Activated effector memory CD4-positive, alpha-beta T cell treated with anti-CD3 and anti-CD28 coated beads, Interleukin-2, amount 50 U/mL, for 16 hours (primary cell): Measurements from ENCODE around the gene MFSD6L.

Experiments
- DNase-seq: peaks from one replicate; pipeline ENCODE4 v3.0.0-alpha.2; 2020

The MFSD6L gene

DNA sequence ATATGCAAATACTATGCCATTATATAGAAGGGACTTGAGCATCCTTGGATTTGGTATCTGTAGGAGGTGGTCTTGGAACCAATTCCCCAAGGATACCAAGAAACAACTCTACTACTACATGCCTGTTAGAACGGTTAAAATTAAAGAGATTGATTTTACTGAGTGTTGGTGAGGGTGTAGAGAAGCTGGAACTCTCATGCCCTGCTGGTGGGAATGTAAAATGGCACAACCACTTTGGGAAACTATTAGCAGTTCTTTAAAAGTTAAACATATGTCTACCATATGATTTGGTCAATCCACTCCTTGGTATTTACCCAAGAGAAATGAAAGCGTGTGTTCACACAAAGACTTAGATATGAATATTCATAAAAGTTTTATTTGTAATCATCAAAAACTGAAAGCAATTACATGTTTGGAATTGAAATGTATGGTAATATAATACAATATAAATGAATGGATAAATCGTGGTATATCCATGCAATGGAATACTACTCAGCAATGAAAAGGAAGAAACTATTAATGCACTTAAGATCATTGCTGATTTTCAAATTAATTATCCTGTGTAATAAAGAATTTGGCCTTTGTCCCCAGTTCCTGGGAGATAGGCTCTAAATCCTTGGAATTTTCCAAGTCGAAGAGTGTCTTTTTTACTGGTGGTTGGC lies 7.8 kb downstream of the MFSD6L start:
- no peak for DNase-seq

- no peak for DNase-seq
These were observed 9.4 kb downstream of the MFSD6L start for GRCh38 chr17:8789743-8790142.

DNA sequence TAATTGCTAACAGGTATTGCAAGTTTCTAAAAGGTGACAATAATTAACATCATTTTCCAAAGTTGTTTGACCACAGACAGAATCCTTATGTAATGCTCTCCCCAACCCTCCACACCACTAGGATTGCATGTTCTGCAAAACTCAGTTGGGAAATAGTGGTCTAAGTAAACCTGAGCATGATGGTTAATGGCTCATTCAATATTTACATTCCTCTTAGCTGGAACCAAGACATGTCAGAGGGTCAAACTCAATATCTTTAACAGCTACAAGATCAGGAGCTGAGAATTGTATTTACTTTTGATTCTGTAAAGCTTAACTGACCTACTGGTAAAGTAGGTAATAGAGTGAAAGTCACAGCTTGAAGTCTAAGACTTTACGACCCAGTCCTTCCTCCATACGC lies 10.2 kb downstream of the MFSD6L start:
- DNase-seq, result no peak

DNA sequence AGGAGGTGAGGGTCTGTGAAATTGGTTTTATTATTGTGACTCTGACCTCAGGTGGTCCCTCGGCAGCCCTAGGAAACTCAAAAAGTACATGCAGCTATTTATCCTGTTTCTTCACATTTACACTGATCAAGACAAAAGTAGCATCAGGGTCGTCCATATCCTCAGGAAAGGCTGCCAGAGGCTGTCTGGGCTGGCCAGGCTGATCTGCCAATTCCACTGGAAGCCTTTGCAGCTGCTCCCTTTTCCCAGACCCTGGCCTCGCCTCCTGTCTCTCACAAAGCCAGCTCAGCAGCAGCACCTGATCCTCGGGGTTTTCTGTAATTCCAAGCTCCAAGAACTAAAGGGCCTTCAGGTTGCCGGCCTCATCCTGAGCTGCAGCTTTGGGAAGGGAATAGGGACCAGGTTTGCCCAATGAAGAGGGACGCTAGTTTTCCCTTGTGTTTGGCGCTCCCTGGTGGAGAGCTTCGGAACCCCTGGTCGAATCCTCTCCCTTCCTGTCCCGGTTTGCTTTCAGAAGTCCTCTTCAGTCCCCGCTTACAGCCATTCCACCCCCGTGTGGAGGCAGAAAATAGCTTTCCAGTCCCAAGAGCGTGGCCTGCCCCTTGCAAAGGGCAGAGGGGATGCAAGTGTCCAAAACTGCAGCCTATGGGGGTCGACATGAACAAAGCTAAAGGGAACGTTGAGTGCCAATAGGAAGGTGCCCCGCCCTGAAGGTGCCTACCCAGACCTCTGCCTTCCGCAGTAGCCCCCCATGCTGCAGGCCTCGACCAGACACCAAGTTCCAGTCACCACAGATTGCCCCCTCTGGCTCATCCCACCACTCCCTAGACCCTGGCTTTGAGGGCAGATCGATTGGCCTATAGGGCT lies 13.4 kb downstream of the MFSD6L start:
- peak; percentile 86 for DNase-seq

GRCh38 chr17:8782176-8782575 lies 17.0 kb downstream of the MFSD6L start:
- DNase-seq, result no peak

GRCh38 chr17:8781776-8782175 lies 17.4 kb downstream of the MFSD6L start:
- no peak for DNase-seq

DNA sequence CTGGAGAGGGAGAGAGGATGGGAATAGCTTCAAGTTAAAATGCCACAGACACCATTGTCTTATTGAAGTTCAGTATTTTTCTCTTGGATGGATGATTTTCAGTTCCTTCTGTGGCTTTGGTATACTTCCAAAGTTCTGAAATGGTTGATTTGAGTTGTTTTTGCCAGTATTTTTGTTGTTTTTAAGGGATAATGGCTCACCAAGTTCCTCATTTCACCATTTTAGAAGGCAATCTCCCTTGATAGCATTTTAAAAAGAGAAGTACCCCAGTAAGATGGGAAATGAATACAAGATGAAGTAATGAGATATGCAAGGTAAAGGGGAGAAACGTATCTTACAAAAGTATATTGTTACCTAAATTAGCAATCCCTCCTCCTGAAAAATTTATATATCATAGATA lies 22.3 kb downstream of the MFSD6L start:
- no peak for DNase-seq

GRCh38 chr17:8776248-8776647 lies 22.9 kb downstream of the MFSD6L start:
- no peak for DNase-seq

- no peak for DNase-seq
These were observed 32.4 kb downstream of the MFSD6L start for GRCh38 chr17:8766731-8767130.

DNA sequence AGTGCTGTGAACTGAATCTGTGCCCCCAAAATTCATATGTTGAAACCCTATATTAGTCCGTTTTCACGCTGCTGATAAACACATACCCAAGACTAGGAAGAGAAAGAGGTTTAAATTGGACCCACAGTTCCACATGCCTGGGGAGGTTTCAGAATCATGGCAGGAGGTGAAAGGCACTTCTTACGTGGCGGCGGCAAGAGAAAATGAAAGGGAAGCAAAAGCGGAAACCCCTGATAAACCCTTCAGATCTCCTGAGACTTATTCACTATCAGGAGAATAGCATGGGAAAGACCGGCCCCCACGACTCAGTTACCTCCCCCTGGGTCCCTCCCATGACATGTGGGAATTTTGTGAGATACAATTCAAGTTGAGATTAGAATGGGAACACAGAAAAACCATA lies 37.2 kb downstream of the MFSD6L start:
- DNase-seq, result no peak

DNA sequence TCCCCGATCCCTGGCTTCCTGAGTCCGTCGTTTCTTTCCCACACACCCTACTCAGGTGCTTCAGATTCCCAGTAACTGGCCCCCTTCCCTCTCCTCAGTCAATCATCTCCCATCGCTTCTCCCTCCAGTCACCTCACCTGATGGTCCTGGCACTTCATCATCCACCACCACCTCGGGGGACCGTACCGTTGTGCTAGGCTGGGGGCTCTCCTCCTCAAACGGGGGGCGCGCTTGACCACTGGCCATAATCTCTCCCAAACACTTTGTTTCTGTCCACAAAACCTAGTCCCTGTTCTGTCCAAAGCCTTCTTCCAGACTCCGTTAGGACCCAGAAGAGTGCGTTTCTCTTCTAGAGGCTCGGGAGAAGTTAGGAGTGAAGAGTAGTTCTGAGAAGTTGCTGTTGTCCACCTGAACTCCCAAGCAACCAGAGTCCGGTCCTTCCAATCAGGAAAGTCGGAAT lies 41.0 kb downstream of the MFSD6L start, which contains the start of gene SPDYE4:
Gene SPDYE4 (minus strand): TSS at position 410 of the 460 bp plus-strand sequence. CDS start 164 bp downstream, at position 246.
- DNase-seq, result no peak

- no peak for DNase-seq
These were observed 42.0 kb downstream of the MFSD6L start for GRCh38 chr17:8757189-8757588.

GRCh38 chr17:8755590-8756255 lies 43.4 kb downstream of the MFSD6L start:
- DNase-seq, result no peak

- DNase-seq, result no peak
These were observed 44.3 kb downstream of the MFSD6L start for GRCh38 chr17:8754890-8755289.

GRCh38 chr17:8753976-8754440 lies 45.2 kb downstream of the MFSD6L start:
- DNase-seq, result no peak

- no peak for DNase-seq
These were observed 45.8 kb downstream of the MFSD6L start for GRCh38 chr17:8753136-8753975.

DNA sequence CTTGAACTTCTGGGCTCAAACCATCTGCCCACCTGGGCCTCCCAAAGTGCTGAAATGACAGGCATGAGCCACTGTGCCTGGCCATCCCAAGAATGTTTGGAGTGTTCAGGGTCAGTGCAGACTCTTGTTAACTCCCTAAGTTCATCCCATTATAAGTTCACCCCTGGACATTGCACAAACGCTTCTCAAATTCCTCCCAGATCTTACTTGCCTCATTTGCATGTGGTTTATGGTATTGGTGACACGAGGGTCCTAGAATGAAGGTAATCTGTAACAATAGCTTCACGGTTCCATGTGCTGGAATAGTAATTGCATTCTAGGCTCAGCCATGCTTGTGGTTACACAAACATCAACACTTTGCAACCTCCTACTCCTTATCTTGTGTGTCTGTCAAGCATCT lies 49.5 kb downstream of the MFSD6L start:
- no peak for DNase-seq

GRCh38 chr17:8747742-8748141 lies 51.4 kb downstream of the MFSD6L start:
- no peak for DNase-seq
